GM18520 (cell line): ENCODE data around the gene DCC.

ENCODE experiments used
- ATAC-seq: cut with Tn5 transposase; IDR thresholded peaks from one replicate; pipeline ENCODE4 v1.9.1; 2021; ENCODE audit not compliant: unreplicated experiment

Gene DCC

DNA sequence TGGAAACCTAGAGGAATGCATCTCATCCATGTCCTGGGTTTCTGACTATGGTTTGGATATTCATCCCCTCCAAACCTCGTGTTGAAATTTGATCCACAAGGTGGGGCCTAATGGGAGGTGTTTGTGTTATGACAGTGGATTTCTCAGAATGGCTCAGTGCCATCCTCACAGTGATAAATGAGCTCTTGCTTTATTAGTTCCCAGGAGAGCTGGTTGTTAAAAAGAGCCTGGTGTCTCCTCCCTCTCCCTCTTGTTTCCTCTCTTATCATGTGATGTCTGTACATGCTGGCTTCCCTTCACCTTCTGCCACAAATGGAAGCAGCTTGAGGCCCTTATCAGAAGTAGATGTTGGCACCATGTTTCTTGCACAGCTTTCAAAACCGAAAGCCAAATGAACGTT, 424.3 kb downstream of the DCC start:
- no peak for ATAC-seq

DNA sequence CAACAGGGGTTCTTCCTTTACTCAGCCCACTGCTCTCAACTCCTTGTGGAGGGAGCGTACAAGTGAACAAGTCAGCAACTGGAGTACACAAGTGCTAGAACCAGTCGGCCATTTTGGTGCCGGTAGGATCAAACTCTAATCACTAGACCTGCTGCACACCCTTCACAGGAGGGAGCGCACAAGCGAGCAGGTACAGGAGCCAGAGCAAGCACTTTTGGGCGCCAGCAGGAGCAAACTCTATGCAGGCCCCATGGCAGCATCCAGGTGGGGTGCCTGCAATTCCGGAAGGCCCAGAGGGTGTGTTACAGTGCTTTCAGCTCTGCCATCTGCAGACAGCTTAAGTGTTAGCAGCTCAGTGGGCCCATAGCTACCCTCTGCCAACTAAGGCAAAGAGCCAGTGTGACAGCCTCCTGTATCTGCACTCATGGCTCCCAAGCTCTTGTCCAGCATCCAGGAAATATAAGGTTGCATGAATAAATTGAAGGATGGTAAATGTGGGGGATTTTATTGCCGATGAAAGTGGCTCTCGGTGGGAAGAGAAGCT, 426.1 kb downstream of the DCC start:
- ATAC-seq, result no peak

- no peak for ATAC-seq
Observed at GRCh38 chr18:52781113-52781512, 441.1 kb downstream of the DCC start.

DNA sequence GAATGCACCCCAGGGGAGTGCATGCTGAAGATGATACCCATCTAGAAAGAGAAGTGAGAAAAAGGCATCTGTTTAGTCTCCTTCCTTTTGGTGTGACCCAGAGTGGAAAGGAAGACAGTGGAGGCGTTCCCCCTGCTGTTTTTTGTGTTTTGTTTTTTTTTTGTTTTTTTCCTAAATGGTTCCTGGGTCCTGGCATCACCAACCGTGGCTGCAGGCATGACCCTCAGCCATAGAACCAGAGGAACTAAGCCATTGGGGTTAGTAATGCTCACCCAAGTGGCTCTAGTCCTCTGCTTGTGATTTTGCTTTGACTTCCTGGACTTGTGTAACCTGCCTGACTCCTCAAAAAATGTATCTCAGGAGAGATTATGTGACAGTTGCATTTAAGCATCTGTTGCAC, 451.3 kb downstream of the DCC start:
- no peak for ATAC-seq

- no peak for ATAC-seq
Observed at GRCh38 chr18:52812834-52813233, 472.8 kb downstream of the DCC start.

- no peak for ATAC-seq
Observed at GRCh38 chr18:52813635-52814416, 473.8 kb downstream of the DCC start.

GRCh38 chr18:52815651-52816050, 475.7 kb downstream of the DCC start:
- ATAC-seq, result no peak

GRCh38 chr18:52816121-52816520, 476.1 kb downstream of the DCC start:
- ATAC-seq, result no peak

DNA sequence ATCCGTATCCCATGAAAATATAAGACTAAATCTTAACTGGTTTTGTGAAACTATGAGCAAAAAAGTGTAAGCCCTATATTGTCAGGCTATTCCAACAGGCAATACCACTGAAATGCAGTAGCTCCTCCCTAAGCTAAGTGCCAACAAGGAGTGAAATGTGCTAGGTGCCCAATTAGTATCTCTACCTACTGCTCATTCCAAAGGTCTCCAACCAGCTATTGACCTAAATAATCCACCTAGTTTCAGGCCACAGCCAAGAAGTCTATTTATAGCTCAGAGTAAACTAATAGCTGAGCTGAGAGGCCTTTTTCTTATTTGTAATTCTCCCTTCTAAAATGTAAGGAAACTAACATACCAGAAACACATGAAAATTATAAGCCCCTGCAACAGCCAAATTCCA, 482.2 kb downstream of the DCC start:
- no peak for ATAC-seq

DNA sequence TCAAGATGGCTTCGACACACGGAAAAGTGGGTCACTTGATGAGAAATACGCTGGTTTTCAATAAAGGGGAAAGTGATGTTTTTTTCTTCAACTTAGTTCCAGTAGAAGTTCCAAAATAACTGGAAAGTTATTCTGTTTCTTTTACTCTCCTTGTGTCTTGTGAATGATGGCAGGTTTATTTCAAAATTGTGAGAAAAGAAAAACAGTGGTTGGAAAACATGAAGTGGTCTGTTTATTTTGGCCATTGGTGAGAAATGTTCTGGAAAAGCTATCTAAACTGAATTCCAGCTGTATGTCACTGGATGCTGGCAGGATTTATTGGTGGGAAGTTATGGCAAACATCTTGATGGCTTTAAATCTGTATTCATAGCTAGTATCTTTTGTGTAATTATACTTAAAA, 484.1 kb downstream of the DCC start:
- ATAC-seq, result no peak

DNA sequence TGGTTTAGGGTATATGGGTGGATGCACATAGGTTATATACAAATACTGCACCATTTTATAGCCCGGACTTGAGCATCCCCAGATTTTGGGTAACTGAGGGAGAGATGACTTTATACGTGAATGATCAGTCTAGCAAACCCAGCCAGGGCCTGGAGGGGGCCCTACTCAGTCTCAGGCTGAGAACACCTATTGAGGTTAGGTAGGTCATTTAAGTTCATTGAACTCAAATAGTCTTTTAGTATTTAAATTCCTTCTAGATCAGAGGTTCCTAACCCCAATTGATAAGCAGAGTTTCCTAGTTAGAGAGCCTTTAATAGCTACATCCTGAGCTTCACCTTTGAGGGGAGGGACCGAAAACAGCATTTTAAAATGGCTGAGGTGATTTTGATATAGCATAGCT, 487.0 kb downstream of the DCC start:
- no peak for ATAC-seq

GRCh38 chr18:52829320-52829719, 489.3 kb downstream of the DCC start:
- ATAC-seq, result no peak

- no peak for ATAC-seq
Observed at GRCh38 chr18:52829876-52830405, 489.9 kb downstream of the DCC start.

DNA sequence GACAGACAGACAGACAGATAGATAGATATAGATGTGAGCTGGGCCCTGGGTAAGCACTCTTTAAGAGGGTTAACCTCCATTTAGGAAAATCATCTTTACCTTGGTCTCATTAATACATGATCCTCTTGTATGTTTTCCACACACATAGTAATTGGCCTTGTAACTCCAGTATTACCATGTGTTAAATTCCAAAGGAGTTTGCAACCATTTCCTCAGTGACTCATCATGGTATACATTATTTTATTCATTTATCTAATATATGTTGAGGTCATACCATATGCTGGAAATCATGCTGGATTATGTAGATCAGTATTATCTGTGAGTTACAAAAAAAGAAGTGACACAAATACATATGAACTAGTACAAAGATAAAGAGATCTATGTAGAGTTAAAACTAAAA, 504.3 kb downstream of the DCC start:
- no peak for ATAC-seq

DNA sequence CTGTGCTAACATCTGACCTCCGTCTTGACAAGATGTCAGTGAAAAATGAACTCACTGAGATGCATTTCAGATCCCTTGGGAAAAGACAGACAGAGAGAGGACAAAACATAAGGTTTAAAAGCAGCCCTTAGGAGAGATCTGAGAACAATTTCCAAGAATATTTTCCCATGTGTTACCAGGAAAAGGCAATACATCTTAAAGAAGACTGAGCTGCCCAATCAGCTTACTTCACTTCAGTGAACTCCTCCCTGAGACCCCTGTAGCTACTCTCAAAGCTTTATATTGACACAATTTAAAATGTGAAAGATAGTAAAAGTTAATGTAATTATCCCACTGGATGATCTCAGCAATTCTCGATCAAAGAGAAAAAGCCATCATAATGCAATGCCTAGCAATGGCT, 505.0 kb downstream of the DCC start:
- no peak for ATAC-seq

DNA sequence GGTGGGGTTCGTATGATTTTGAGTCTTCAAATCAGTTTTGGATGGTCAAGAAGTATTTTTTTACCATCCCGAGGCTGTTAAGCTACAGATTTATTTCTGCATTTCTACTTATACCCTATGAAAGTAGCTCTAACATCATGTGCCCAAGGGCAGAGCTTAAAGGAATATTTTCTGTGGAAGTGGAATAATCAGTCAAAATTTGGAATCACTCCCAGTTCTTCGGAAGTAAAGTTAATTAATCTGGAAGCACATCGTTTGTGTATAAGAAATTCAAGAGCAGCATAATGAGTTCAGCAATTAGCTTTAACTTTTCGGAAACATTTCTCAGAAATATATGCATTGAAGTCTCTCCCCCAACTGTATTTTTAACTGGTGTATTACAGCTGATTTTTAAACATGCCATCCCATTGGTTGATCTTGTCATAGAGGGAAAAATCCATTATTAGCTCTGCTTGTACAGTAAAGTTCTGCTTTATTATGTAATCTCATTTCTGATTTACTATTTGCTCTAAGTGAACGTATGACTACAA, 510.1 kb downstream of the DCC start:
- ATAC-seq, result no peak

DNA sequence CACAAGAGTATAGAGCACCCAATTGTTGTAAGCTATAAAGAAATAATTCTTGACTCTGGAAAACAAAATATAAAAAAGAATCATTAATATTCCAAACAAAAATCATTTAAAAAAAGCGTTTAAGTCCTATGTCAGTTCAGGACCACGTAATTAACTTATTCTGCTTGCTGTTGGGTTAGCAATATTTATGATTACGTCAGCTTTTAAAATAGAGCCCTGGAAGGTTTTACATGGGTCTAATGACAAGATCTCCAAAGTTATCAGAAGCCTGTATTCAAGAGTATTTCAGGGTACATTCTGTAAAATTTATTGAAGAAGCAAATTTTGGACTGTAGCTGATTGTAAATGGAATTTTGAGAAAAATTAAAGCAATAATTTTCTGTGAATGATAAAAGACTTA, 521.6 kb downstream of the DCC start:
- no peak for ATAC-seq

DNA sequence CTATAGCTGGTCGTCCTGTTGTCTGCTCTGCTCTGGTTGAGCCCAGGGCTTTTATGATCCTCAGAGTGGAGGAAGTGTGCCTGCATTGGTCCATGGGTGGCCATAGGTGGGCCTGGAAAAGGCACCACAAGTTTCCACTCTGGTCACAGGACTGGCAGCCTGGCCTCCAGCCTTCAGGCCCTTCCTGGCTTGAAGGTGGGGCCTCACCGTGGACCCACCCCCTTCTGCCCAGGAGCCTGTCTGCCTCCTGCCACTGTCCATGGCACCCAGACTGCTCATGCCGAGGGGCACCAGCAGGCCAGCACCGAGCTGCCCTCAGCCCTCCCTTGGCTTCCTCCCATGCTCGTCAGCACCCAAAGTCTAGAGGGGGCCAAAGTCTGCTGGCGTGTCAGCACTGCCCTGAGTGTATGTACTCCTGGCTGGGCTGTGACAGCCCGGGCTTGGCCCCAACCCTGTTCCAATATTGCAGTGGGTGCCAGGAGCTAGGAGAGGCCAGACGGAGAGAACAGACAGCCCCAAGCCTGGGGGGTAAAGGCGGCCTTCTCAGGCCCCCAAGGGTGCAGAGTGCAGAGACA, 529.4 kb downstream of the DCC start:
- ATAC-seq, result no peak

DNA sequence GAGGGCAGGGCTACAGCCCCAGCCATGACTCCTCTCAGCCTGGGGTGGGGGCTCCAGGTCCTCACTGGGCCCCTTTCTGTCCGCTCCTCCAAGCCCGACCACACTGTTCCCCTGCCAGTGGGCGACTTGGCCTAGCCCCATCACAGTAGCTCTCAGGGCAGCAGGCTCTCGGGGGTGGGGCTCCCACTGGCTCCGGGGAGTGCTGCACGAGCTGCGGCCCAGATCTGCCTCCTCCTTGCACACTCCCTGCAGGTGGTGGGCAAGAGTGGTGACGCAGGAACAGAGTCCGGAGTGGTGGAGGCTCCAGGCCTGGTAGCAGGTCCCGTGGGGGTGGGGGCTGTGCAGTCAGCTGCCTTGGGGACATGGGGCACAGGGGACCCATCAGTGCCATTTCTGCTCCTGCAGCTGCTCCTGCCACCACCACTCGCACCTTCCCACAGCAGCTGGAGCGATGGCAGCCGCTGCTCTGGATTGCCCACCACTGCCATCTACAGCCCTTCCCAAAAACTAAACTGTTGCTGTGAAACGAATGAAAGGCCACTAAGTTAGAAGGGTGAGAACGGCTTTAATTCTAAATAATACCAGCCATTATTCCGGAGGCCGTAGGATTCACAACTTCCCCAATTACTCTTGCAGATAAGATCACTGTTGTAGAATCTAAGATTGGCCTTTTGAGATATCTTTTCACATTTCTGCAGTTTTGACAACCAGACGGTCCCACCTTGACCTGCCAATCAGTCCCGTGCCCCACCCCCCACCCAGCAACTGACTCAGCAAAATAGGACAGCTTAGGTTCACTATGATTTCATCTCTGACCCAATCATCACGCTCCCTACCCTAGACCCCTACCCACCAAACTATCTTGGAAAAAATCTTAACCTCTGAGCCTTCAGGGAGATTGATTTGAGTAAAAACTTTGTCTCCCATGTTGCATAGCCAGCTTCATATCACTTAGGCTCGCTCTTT, 530.2 kb downstream of the DCC start:
- ATAC-seq, result no peak

DNA sequence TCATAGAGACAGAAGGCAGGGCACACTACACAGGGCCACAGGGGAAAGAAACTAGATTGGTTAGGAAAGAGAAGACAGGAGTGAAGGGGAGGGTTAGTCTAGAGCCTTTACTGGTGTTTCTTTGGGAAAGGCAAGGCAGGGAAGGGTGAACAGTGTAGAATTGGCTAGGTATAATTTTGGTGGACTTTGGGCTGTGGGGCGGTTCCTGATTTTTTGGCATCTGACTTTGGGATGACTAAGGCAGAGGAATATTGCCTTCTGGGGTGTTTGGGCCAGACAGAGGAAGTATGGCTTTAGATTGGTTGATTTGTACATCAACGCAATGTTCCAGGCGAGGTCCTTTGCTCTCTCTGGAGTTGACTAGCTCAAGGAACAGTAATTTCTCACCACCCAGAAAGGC, 534.8 kb downstream of the DCC start:
- ATAC-seq, result no peak

- ATAC-seq, result no peak
Observed at GRCh38 chr18:52875725-52876124, 535.7 kb downstream of the DCC start.
